ENCODE results near the gene SCUBE1.
A peak's percentile ranks its signal among the peaks of the same experiment; 100 is the strongest.

SCUBE1 gene

GRCh38 chr22:43207849-43208702 lies 135.1 kb downstream of the SCUBE1 start:
- no peaks in the 10 kb centered on the region for H3K36me3 ChIP-seq (ENCODE audit: control insufficient read depth in 1 of 2, insufficient read depth in 2 of 2, low read length in 2 of 2)
- no peak overlapping the region for H3K4ac ChIP-seq (ENCODE audit: low read depth, low read length)
- no peak overlapping the region for H3K23ac ChIP-seq (ENCODE audit: low read length)
- H2BK12ac ChIP-seq (ENCODE audit: low read length), result no peak overlapping the region
- no peak overlapping the region for H3K27ac ChIP-seq (ENCODE audit: low read depth, low read length)
- no peaks in the 10 kb centered on the region for H3K27me3 ChIP-seq (ENCODE audit: insufficient read depth, low read length)
- no peak overlapping the region for H2BK120ac ChIP-seq (ENCODE audit: insufficient read depth, low read length, poor library complexity)
- H2AK5ac ChIP-seq (ENCODE audit: low read length), result no peak overlapping the region
- no peak overlapping the region for H2BK5ac ChIP-seq (ENCODE audit: low read depth, low read length, poor library complexity)
- H3K79me1 ChIP-seq (ENCODE audit: low read length), result no peaks in the 10 kb centered on the region
- no peak overlapping the region for H3K14ac ChIP-seq (ENCODE audit: low read length)
- peak overlapping the region; percentile 16 for H3K4me3 ChIP-seq (ENCODE audit: low read depth, low read length)
- H4K12ac ChIP-seq (ENCODE audit: low read depth, low read length), result no peak overlapping the region
- H3K4me2 ChIP-seq (ENCODE audit: low read length), result no peak overlapping the region
- no peak overlapping the region for H4K91ac ChIP-seq (ENCODE audit: low read depth, low read length)
- H3K4me1 ChIP-seq (ENCODE audit: control insufficient read depth in 1 of 2, insufficient read depth in 2 of 2, low read length in 2 of 2), result no peaks in the 10 kb centered on the region
- no peak for DNase-seq
- no peak overlapping the region for H3K18ac ChIP-seq (ENCODE audit: low read length)
- no peak overlapping the region for H3K9ac ChIP-seq (ENCODE audit: low read length)
- WGBS (ENCODE audit: extremely low coverage, insufficient coverage, insufficient read length), result no CpG with 5 or more reads among the region's 26 CpGs
- no peak overlapping the region for H2AFZ ChIP-seq (ENCODE audit: insufficient read depth, low read length, poor library complexity)
- H3K79me2 ChIP-seq (ENCODE audit: control insufficient read depth, insufficient read depth, low read length, poor library complexity), result no peaks in the 10 kb centered on the region
- no peak overlapping the region for H4K8ac ChIP-seq (ENCODE audit: low read depth, low read length)
- H3K9me3 ChIP-seq (ENCODE audit: insufficient read depth, low read depth, low read length), result no peaks in the 10 kb centered on the region

GRCh38 chr22:43207386-43207785 lies 135.8 kb downstream of the SCUBE1 start:
- no CpG with 5 or more reads among the region's 13 CpGs for WGBS (ENCODE audit: extremely low coverage, insufficient coverage, insufficient read length)
- Histone ChIP-seq H2BK120ac (ENCODE audit: insufficient read depth, low read length, poor library complexity) (no peak overlapping the region), H3K27ac (ENCODE audit: low read depth, low read length) (no peak overlapping the region), H3K4me2 (ENCODE audit: low read length) (no peak overlapping the region), H3K14ac (ENCODE audit: low read length) (no peak overlapping the region), H4K12ac (ENCODE audit: low read depth, low read length) (no peak overlapping the region), H3K79me2 (ENCODE audit: control insufficient read depth, insufficient read depth, low read length, poor library complexity) (no peaks in the 10 kb centered on the region), H3K4ac (ENCODE audit: low read depth, low read length) (no peak overlapping the region), H4K8ac (ENCODE audit: low read depth, low read length) (no peak overlapping the region), H3K36me3 (ENCODE audit: control insufficient read depth in 1 of 2, insufficient read depth in 2 of 2, low read length in 2 of 2) (no peaks in the 10 kb centered on the region), H4K91ac (ENCODE audit: low read depth, low read length) (no peak overlapping the region), H2BK5ac (ENCODE audit: low read depth, low read length, poor library complexity) (no peak overlapping the region), H3K4me3 (ENCODE audit: low read depth, low read length) (no peak overlapping the region), H3K23ac (ENCODE audit: low read length) (no peak overlapping the region), H3K18ac (ENCODE audit: low read length) (no peak overlapping the region), H2AFZ (ENCODE audit: insufficient read depth, low read length, poor library complexity) (no peak overlapping the region), H3K79me1 (ENCODE audit: low read length) (no peaks in the 10 kb centered on the region), H3K9me3 (ENCODE audit: insufficient read depth, low read depth, low read length) (no peaks in the 10 kb centered on the region), H3K4me1 (ENCODE audit: control insufficient read depth in 1 of 2, insufficient read depth in 2 of 2, low read length in 2 of 2) (no peaks in the 10 kb centered on the region), H2BK12ac (ENCODE audit: low read length) (no peak overlapping the region), H2AK5ac (ENCODE audit: low read length) (no peak overlapping the region), H3K27me3 (ENCODE audit: insufficient read depth, low read length) (no peaks in the 10 kb centered on the region), H3K9ac (ENCODE audit: low read length) (no peak overlapping the region)
- no peak for DNase-seq

GRCh38 chr22:43206509-43207161 lies 136.5 kb downstream of the SCUBE1 start:
- Histone ChIP-seq H3K9ac (ENCODE audit: low read length) (no peak overlapping the region), H3K4me1 (ENCODE audit: control insufficient read depth in 1 of 2, insufficient read depth in 2 of 2, low read length in 2 of 2) (no peaks in the 10 kb centered on the region), H3K36me3 (ENCODE audit: control insufficient read depth in 1 of 2, insufficient read depth in 2 of 2, low read length in 2 of 2) (no peaks in the 10 kb centered on the region), H4K12ac (ENCODE audit: low read depth, low read length) (no peak overlapping the region), H3K23ac (ENCODE audit: low read length) (no peak overlapping the region), H3K4me3 (ENCODE audit: low read depth, low read length) (no peak overlapping the region), H2AFZ (ENCODE audit: insufficient read depth, low read length, poor library complexity) (no peak overlapping the region), H2BK120ac (ENCODE audit: insufficient read depth, low read length, poor library complexity) (no peak overlapping the region), H3K27ac (ENCODE audit: low read depth, low read length) (no peak overlapping the region), H2AK5ac (ENCODE audit: low read length) (no peak overlapping the region), H2BK12ac (ENCODE audit: low read length) (no peak overlapping the region), H3K14ac (ENCODE audit: low read length) (no peak overlapping the region), H3K4ac (ENCODE audit: low read depth, low read length) (no peak overlapping the region), H4K91ac (ENCODE audit: low read depth, low read length) (no peak overlapping the region), H3K79me2 (ENCODE audit: control insufficient read depth, insufficient read depth, low read length, poor library complexity) (no peaks in the 10 kb centered on the region), H3K18ac (ENCODE audit: low read length) (no peak overlapping the region), H3K27me3 (ENCODE audit: insufficient read depth, low read length) (no peaks in the 10 kb centered on the region), H4K8ac (ENCODE audit: low read depth, low read length) (no peak overlapping the region), H2BK5ac (ENCODE audit: low read depth, low read length, poor library complexity) (no peak overlapping the region), H3K9me3 (ENCODE audit: insufficient read depth, low read depth, low read length) (no peaks in the 10 kb centered on the region), H3K79me1 (ENCODE audit: low read length) (no peaks in the 10 kb centered on the region), H3K4me2 (ENCODE audit: low read length) (no peak overlapping the region)
- DNase-seq, result no peak
- no CpG with 5 or more reads among the region's 23 CpGs for WGBS (ENCODE audit: extremely low coverage, insufficient coverage, insufficient read length)

- H3K23ac ChIP-seq (ENCODE audit: low read length), result no peak overlapping the region
- H4K91ac ChIP-seq (ENCODE audit: low read depth, low read length), result no peak overlapping the region
- no peak overlapping the region for H3K18ac ChIP-seq (ENCODE audit: low read length)
- no peak overlapping the region for H2BK12ac ChIP-seq (ENCODE audit: low read length)
- no peak overlapping the region for H3K4ac ChIP-seq (ENCODE audit: low read depth, low read length)
- H3K79me2 ChIP-seq (ENCODE audit: control insufficient read depth, insufficient read depth, low read length, poor library complexity), result no peaks in the 10 kb centered on the region
- no peak overlapping the region for H2AFZ ChIP-seq (ENCODE audit: insufficient read depth, low read length, poor library complexity)
- no peak overlapping the region for H4K8ac ChIP-seq (ENCODE audit: low read depth, low read length)
- no peaks in the 10 kb centered on the region for H3K27me3 ChIP-seq (ENCODE audit: insufficient read depth, low read length)
- H3K79me1 ChIP-seq (ENCODE audit: low read length), result no peaks in the 10 kb centered on the region
- H3K9ac ChIP-seq (ENCODE audit: low read length), result no peak overlapping the region
- H3K4me1 ChIP-seq (ENCODE audit: control insufficient read depth in 1 of 2, insufficient read depth in 2 of 2, low read length in 2 of 2), result no peaks in the 10 kb centered on the region
- H2BK120ac ChIP-seq (ENCODE audit: insufficient read depth, low read length, poor library complexity), result no peak overlapping the region
- no peak overlapping the region for H3K27ac ChIP-seq (ENCODE audit: low read depth, low read length)
- H3K36me3 ChIP-seq (ENCODE audit: control insufficient read depth in 1 of 2, insufficient read depth in 2 of 2, low read length in 2 of 2), result no peaks in the 10 kb centered on the region
- no peak overlapping the region for H2AK5ac ChIP-seq (ENCODE audit: low read length)
- H2BK5ac ChIP-seq (ENCODE audit: low read depth, low read length, poor library complexity), result no peak overlapping the region
- H4K12ac ChIP-seq (ENCODE audit: low read depth, low read length), result no peak overlapping the region
- H3K4me3 ChIP-seq (ENCODE audit: low read depth, low read length), result no peak overlapping the region
- no peak overlapping the region for H3K14ac ChIP-seq (ENCODE audit: low read length)
- no peak overlapping the region for H3K4me2 ChIP-seq (ENCODE audit: low read length)
- no peak for DNase-seq
- no peaks in the 10 kb centered on the region for H3K9me3 ChIP-seq (ENCODE audit: insufficient read depth, low read depth, low read length)
- 100% methylated on average over 1 of the region's 5 CpGs for WGBS (ENCODE audit: extremely low coverage, insufficient coverage, insufficient read length)
Observed at GRCh38 chr22:43205748-43206508, 137.2 kb downstream of the SCUBE1 start.
